HFFc6 (cell line): Measurements from ENCODE around the gene PHF21A. TPM values are rescaled to one million over a fixed set of nuclear protein-coding genes. Genes with fewer than 3 reads are reported as not detected.

Source experiments
- DNase-seq: peaks from one replicate; pipeline ENCODE4 v3.0.0-alpha.2; 2018
- H3K27ac Mint-ChIP-seq: 2 replicates; pipeline ENCODE4 v1.8.0; 2020; ENCODE audit warnings: mild to moderate bottlenecking, mixed read lengths
- H3K27me3 Mint-ChIP-seq: 2 replicates; pipeline ENCODE4 v1.8.0; 2021; ENCODE audit warnings: mild to moderate bottlenecking, moderate library complexity, mixed read lengths; ENCODE audit not compliant: insufficient read depth
- H3K36me3 Mint-ChIP-seq: 2 replicates; pipeline ENCODE4 v1.8.0; 2021; ENCODE audit warnings: low read depth, mixed read lengths
- H3K4me1 Mint-ChIP-seq: 2 replicates; pipeline ENCODE4 v1.8.0; 2020; ENCODE audit warnings: low read depth, mixed read lengths
- H3K4me3 Mint-ChIP-seq: 2 replicates; pipeline ENCODE4 v1.8.0; 2020; ENCODE audit warnings: mild to moderate bottlenecking, moderate library complexity, mixed read lengths
- H3K9me3 Mint-ChIP-seq: 2 replicates; pipeline ENCODE4 v1.8.0; 2020; ENCODE audit warnings: mild to moderate bottlenecking, mixed read lengths
- CTCF ChIP-seq: fragments of 200-600 bp; sonication (generic); IDR thresholded peaks from 2 replicates; pipeline ENCODE4 v1.5.0; 2021; ENCODE audit warnings: antibody characterized with exemption, mild to moderate bottlenecking
- total RNA-seq, 6 experiments: library from RNA; stranded (reverse); fragmentation: NEBNext Ultra II Directional; extraction: Animal tissue kit (Norgen Biotek cat#: 25700); gene quantifications; 2 replicates in 1 of 6; 3 replicates in 5 of 6; pipeline ENCODE4 v1.2.3, GENCODE V29; 2021

Gene PHF21A
- total RNA-seq, 6 experiments from 2014 or later = 25.5 to 32.4 (median 26.2) TPM

GRCh38 chr11:45922425-45923082, 198.7 kb downstream of the PHF21A start, which contains the start of gene LARGE2:
Gene LARGE2 (plus strand): TSS chr11:45922656. CDS start chr11:45922883, 227 bp downstream.
- Mint-ChIP-seq H3K27ac (no peak within 1 kb of the TSS), H3K4me1 (peaks cover 7% of the 10 kb centered on the region; the same call in 1 of the 2 replicates), H3K36me3 (no peaks in the 10 kb centered on the region), H3K9me3 (no peaks in the 10 kb centered on the region), H3K27me3 (peaks cover 38% of the 10 kb centered on the region), H3K4me3 (no peak within 1 kb of the TSS)
- no peak for DNase-seq
- no peak for TF ChIP-seq CTCF

- Mint-ChIP-seq H3K9me3 (no peaks in the 10 kb centered on the region), H3K4me3 (no peak overlapping the region), H3K36me3 (no peaks in the 10 kb centered on the region)
Measured at GRCh38 chr11:45921561-45922424, 199.5 kb downstream of the PHF21A start.

GRCh38 chr11:45920531-45921477, 200.4 kb downstream of the PHF21A start:
- Mint-ChIP-seq H3K36me3 (no peaks in the 10 kb centered on the region), H3K4me1 (peaks cover 19% of the 10 kb centered on the region), H3K27ac (no peak overlapping the region), H3K27me3 (peaks cover 24% of the 10 kb centered on the region), H3K9me3 (no peaks in the 10 kb centered on the region), H3K4me3 (no peak overlapping the region)
- DNase-seq = no peak
- TF ChIP-seq CTCF = no peak

More at GRCh38 chr11:45921561-45922424, 199.5 kb downstream of the PHF21A start:
- no peak for TF ChIP-seq CTCF
- DNase-seq = no peak
- Mint-ChIP-seq H3K27ac (no peak overlapping the region), H3K4me1 (peaks cover 11% of the 10 kb centered on the region), H3K27me3 (peaks cover 34% of the 10 kb centered on the region)

- no peak overlapping the region for H3K4me3 Mint-ChIP-seq
- H3K36me3 Mint-ChIP-seq = no peaks in the 10 kb centered on the region
- H3K27me3 Mint-ChIP-seq = peaks cover 22% of the 10 kb centered on the region
- no peak for DNase-seq
- TF ChIP-seq CTCF = no peak
- H3K27ac Mint-ChIP-seq = no peak overlapping the region
- H3K9me3 Mint-ChIP-seq = no peaks in the 10 kb centered on the region
- peaks cover 19% of the 10 kb centered on the region for H3K4me1 Mint-ChIP-seq
Measured at GRCh38 chr11:45919806-45920530, 201.3 kb downstream of the PHF21A start.
